DMS153 treated with DMSO at 0.1 percent for 48 hours (cell line): ENCODE measurements around the gene GSE1.
"Not testable (repeated sequence)": the region's sequence is repeated elsewhere in the genome, so short reads cannot be mapped to it uniquely, and the experiment has no call there.

Experiments
- DNase-seq: peaks from one replicate; lab custom pipeline; 2025; ENCODE audit not compliant: unreplicated experiment; lab: John Stamatoyannopoulos, UW

The GSE1 gene

GRCh38 chr16:85589688-85590505 is 23.2 kb upstream of the GSE1 start:
- no peak for DNase-seq

GRCh38 chr16:85590506-85590832 is 22.7 kb upstream of the GSE1 start:
- DNase-seq: no peak

GRCh38 chr16:85591381-85591780 is 21.7 kb upstream of the GSE1 start:
- no peak for DNase-seq

- DNase-seq: not testable (repeated sequence)
Measured at GRCh38 chr16:85592277-85592676, 20.8 kb upstream of the GSE1 start.

- DNase-seq: no peak
Measured at GRCh38 chr16:85592700-85593493, 20.2 kb upstream of the GSE1 start.

- no peak for DNase-seq
Measured at GRCh38 chr16:85593494-85594221, 19.5 kb upstream of the GSE1 start.

GRCh38 chr16:85594273-85594977 is 18.7 kb upstream of the GSE1 start:
- DNase-seq: no peak

- DNase-seq: no peak
Measured at GRCh38 chr16:85594978-85595661, 18.0 kb upstream of the GSE1 start.

- no peak for DNase-seq
Measured at GRCh38 chr16:85595812-85596502, 17.2 kb upstream of the GSE1 start.

GRCh38 chr16:85598141-85598540 is 15.0 kb upstream of the GSE1 start:
- no peak for DNase-seq

GRCh38 chr16:85600078-85600477 is 13.0 kb upstream of the GSE1 start:
- DNase-seq: no peak

GRCh38 chr16:85600530-85601271 is 12.4 kb upstream of the GSE1 start:
- no peak for DNase-seq

GRCh38 chr16:85601272-85601639 is 11.9 kb upstream of the GSE1 start:
- no peak for DNase-seq

- no peak for DNase-seq
Measured at GRCh38 chr16:85601730-85602401, 11.3 kb upstream of the GSE1 start.

GRCh38 chr16:85602402-85603202 is 10.5 kb upstream of the GSE1 start:
- no peak for DNase-seq

- no peak for DNase-seq
Measured at GRCh38 chr16:85603203-85603755, 9.8 kb upstream of the GSE1 start.

- DNase-seq: no peak
Measured at GRCh38 chr16:85604145-85604705, 8.9 kb upstream of the GSE1 start.
